GM18520 (cell line): ENCODE results near the gene OR6P1.

Experiments used
- ATAC-seq: cut with Tn5 transposase; IDR thresholded peaks from one replicate; pipeline ENCODE4 v1.9.1; 2021; ENCODE audit not compliant: unreplicated experiment

Gene OR6P1, protein sequence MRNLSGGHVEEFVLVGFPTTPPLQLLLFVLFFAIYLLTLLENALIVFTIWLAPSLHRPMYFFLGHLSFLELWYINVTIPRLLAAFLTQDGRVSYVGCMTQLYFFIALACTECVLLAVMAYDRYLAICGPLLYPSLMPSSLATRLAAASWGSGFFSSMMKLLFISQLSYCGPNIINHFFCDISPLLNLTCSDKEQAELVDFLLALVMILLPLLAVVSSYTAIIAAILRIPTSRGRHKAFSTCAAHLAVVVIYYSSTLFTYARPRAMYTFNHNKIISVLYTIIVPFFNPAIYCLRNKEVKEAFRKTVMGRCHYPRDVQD

DNA sequence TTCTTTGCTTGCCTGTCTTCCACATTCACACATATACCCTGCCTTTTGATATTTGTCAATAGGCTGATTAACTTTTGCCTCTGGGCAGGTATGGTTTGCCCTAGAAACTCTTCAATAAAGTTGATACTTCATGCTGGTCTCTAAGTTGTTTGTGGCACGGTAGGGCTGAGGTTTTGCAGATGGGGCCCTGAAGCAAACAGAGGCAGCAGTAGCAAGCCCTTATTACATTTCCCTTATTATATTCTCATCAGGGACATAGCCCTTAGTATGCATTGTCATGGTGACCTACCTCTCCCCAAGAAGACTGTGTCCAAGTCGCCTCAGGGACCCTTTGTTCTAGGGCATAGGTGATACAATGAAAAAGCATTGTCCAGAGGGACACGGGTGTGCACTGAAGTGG, at the start of gene OR6P1:
Gene OR6P1, minus strand, starts transcription at position 101 of the 400 bp plus-strand sequence. CDS start 6,976 bp downstream, outside the sequence.
- ATAC-seq = no peak

DNA sequence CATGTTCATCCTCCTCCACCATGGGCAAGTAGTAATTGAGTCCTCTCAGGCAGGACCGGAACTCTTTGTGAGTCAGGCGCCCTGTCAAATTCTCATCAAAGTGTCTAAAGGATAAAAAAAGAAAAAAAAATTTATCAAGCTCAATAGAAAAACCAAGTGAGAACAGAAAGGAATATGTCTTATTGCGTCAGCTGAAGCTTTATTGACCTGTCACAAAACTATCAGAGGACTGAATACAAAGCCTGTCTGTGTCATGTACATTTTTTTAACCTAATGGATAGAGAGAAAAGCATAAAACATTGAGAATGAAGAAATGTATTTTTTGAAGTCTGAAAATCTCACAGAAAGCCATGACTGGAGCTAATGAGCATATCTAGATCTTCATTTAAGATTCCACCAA, 43.4 kb upstream of the OR6P1 start:
- ATAC-seq = no peak

DNA sequence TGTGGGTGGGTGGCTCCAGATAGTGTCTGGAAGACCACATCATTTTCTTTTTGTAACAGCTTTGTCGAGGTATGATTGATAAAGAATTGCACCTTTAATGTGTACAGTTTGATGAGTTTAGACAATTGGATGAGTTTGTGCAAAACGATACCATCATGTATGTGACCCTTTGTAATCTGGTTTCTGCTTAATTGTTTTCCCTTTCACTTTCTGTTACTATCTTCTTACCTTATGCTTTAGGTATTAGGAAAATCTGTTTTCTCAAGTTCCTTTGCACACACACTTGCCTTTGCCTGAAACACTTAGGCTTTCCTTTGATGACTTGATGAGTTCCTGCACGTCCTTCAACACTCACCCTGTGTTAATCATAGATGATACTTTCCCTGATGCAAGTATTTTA, 41.5 kb upstream of the OR6P1 start:
- ATAC-seq = no peak

DNA sequence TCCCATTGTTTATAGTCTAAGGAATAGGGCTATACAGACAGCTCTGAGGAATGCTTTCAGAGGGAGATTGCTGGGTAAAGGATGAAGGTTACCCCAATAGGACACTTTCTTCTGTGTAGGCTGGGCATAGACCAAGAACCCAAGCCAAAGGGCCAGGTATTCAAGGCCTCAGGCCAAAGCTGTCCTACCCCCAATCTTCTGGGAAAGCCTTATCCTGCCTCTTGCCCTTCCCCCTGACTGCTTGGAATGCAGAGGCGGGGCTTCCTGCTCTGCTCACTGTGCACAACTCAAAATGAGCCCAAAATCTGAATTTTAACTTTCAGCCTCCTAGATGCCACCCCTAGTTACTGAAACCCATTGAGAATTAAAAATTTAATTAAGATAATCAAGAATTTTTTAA, 36.9 kb upstream of the OR6P1 start:
- ATAC-seq = no peak

DNA sequence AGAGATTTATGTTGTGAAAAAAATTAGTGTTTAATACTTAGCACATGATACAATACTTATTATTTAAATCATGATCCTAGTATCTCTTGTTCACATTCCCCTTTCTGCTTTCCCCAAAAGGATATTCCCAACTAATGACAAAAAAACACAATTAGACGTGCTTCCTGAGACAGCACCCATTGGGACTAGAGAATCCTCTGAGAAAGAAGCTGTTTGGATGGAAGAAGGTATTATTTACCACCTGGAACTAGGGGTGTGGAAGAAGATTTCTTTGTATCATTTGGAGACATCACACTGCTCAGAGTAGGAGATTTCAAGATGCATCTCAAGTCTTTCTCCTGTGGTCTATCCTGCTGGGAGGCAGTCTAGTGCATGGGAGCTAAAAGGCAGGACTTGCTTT, 34.6 kb upstream of the OR6P1 start, which contains the start of gene OR10Z1:
Gene OR10Z1, plus strand, starts transcription at position 301 of the 400 bp plus-strand sequence. CDS start 1,171 bp downstream, outside the sequence.
- no peak for ATAC-seq

DNA sequence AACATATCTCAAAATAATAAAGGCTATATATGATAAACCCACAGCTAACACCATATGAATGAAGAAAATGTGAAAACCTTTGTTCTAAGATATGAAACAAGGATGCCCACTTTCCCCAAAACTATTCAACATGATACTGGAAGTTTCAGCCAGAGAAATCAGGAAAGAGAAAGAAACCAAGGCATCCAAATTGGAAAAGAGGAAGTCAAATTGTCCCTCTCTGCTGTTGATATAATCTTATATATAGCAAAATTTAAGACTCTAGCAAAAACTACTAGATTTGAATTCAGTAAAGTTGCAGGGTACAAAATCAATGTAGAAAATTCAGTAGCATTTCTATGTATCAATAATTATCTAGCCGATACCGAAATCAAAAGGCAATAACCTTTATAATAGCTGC, 30.4 kb upstream of the OR6P1 start:
- no peak for ATAC-seq

DNA sequence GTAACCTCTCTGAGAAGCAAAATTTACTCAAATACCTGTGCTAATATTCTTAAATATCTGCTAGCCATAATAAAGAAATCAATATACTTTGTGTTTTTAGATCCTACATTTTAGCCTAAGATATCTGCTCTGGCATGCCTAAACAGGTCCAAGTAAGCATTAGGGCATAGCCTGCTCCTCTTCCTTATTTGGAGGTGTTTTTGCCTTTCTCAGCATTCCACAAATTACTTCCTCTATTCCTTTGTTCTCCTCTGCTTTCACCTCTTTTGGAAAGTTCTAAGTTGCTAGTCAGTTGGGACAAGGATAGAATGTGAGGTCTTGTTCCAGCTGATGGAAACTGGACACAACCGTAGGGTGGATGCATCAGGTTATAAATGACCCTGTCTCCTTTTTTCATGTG, 16.6 kb upstream of the OR6P1 start:
- no peak for ATAC-seq

DNA sequence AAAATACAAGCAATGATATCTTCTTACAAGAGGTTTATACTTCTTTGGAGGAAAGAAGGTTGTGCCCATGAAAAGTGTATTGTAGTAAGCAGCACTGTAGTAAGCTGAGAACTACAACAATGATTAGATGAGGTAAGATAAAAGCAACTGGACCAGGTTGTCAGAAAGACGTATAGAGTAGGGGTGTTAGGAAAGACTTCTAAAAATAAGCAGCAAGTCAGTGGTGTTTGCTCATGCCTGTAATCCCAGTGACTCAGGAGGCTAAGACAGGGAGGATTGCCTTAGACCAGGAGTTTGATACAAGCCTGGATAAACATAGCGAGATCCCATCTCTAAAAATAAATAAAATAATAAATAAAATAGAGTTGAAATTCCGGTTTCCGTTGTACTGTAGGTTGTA, 13.6 kb upstream of the OR6P1 start:
- ATAC-seq = no peak

DNA sequence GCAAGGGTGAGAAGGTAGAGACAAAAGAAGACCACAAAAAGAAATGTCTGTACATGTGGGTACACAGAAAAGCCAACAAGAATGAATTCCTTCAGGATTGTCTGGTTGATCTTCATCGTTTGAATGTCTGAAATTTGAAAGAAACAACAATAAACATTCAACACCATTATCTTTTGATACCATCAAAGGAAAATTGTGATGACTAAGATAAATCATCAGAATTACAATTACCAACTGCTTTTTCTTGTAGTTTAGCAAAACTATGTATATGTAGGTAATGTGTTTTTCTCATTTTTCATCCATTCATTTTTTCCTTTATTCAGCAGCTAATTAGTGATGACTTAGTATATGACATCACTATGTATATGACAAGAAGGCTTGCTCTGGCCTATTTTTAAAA, 9.4 kb upstream of the OR6P1 start, which contains the start of gene OR10X1:
Gene OR10X1, minus strand, starts transcription at position 167 of the 400 bp plus-strand sequence. Its CDS starts 0 bp downstream, at position 167.
- no peak for ATAC-seq

DNA sequence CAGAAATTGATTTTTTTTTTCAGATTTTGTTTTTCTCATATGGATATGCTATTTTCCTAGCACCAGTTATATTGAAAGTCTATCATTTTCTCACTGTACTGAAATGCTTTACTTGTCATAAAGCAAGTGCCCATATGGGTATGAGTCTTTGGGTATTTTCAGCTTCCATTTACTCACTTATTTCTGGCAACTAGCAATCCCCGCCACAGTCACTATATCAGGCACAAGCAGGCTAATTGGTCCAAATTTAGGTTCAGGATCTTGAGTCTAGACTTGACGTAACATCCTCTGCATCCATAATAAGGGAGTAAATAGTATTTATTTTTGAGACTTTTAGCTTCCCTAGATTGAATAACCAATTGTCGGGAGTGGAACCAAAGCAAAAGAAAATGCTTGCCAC, 7.2 kb upstream of the OR6P1 start:
- no peak for ATAC-seq

DNA sequence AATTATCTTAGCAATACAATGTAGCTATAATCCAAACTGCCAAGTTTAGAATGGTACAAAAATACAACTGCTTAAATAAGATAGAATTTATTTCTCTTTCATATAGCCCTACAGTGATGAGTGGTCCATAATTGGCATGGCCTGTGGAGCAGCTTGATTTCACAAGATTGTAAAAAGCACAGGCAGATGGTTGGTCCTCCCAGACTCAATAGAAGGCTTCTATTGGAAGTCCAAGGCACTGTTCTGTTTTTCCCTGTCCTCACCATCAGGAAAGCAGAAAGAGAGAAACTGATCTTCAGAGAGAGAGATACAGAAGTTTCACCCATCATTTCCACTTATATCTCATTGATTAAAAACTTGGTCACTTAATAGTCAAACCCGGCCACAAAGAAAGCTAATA, 1.8 kb upstream of the OR6P1 start:
- no peak for ATAC-seq

DNA sequence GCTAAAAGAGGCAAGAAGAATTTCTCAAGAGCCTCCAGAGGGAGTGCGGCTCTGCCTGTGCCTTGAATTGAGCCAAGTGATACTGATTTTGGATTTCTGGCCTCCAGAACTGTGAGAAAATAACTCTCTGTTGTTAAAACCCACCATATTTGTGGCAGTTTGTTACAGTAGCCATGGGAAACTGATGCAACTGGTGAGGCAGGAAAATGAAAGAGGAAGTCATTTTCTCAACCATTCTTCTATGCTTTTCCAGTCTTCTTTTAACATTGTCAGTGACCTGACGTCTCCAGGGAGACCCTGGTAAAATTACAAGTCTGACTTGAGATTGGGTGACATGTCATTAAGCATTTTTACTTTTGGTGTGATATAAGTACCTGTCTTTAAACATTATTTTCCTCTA, 5.8 kb downstream of the OR6P1 start:
- ATAC-seq = no peak

DNA sequence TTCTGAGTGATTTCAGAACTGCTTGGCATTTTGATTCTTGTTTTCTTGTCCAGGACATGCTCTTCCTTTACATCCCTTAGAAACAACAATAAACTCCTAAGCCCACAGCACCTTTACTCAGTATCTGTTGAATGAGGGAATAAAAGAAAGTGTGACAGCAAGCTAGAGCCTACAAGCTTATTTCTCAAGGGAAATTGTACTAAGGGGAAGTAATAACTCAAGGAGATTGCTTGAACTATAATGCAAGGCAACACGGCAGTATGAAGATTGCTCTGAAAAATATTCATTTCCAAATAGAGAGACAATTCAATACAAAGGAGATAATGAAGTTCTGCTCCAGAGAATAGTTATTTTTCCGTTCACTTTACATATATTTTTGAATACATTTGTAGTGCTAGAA, 6.5 kb downstream of the OR6P1 start:
- ATAC-seq = no peak

DNA sequence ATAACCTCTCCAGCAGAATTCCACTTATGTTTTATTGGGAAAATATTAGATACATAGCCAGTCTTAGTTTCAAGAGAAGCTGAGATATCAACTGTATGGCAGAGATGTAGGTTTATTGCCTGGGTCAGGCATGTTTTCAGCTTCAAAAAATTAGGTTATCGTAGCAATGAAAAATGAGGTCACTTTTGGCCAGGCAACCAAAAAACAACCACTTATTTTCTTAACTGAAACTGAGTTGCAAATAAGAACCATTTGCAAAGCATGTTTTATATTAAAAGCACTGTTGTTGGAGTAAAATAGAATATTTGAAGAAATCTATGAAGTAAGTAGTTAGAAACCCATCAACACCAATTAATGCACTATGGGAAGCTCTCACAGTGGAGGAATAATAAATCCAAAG, 10.7 kb downstream of the OR6P1 start:
- no peak for ATAC-seq

DNA sequence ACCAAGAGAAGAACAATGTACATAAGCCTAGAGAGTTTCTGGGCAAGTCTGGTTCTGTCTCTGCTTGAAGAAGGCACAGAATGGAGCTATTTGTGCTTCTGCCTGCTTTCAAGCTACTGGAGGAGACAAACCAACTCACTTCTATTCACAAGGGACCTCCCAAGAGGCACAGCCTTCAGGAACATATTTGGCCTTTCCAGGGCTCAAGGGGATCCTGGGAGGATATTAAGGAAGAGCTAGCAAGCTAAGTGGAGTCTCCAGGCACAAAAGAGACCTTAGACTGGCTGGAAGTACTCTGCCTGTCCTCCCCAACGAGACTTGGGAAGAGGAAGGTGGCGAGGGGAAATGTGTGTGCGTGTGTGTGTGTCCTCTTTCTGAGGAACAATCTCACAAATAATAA, 16.0 kb downstream of the OR6P1 start, which contains the start of gene OR6Y1:
Gene OR6Y1, minus strand, starts transcription at position 54 of the 400 bp plus-strand sequence. CDS start 6,300 bp downstream, outside the sequence.
- no peak for ATAC-seq

DNA sequence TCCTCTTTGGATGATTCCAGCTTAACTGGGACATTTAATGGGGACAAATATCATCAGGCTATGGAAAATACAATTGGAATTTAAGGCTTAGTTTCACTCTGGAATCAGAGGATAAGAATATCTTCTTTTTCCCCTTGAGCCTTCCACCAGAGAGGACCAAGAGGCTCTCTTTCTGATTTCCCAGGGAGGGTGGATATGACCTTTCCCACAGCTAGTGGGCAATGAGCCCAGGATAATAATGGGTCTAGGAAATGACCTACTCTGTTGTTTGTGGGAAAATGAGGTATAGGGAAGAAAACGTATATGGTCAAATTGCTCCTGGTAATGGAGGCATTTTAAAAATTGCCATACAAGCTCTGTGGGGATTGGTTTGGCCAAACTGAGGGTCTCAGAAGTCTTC, 18.1 kb downstream of the OR6P1 start:
- no peak for ATAC-seq

DNA sequence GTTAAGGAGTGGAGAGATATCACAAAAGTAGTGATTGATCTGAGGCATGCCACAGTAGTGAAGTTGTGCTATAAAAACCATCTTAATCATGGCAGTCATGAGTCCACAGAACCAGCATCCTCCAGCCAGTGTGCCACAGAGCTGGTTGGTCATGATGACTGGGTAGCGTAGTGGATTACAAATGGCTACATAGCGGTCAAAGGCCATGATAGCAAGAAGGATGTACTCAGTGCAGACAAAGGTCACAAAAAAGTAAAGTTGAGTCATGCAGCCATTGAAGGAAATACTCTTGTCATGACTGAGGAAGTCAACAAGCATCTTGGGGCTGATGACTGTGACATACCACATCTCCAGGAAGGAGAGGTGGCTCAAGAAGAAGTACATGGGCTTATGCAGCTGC, 22.8 kb downstream of the OR6P1 start:
- ATAC-seq = no peak

DNA sequence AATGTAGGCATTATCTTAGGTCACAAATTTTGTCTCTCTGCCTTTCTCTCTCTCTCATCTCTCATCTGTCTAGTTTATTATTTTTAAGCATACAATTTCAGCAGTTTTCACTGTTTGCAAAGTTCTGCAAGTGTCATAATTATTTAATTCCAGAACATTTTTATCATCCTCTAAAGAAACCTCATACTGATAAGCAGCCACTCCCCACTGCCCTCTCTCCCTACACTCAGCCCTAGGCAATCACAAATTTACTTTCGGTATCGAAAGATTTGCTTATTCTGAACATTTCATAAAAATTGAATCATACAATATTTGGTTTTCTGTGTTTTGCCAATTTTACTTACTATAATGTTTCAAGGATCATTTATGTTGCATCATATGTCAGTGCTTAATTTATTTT, 32.8 kb downstream of the OR6P1 start:
- no peak for ATAC-seq

DNA sequence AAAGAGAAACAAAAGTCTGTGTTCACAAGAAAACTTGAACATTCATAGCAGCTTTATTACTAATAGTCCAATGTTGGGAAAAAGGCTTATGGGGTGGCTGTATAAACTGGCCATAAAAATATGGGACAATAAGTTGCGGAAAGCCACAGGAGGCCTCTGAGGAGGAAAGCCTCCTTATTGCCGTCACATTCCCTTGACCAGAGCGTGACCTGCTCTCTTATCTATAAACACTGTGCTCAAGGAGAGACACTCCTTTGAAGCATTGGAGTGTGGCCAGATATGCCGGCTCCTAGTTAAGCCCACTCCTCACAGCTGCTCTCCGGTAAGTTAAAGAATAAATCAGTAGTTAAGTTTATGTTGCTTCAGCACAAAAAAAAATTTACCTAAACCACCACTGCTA, 35.9 kb downstream of the OR6P1 start:
- no peak for ATAC-seq

DNA sequence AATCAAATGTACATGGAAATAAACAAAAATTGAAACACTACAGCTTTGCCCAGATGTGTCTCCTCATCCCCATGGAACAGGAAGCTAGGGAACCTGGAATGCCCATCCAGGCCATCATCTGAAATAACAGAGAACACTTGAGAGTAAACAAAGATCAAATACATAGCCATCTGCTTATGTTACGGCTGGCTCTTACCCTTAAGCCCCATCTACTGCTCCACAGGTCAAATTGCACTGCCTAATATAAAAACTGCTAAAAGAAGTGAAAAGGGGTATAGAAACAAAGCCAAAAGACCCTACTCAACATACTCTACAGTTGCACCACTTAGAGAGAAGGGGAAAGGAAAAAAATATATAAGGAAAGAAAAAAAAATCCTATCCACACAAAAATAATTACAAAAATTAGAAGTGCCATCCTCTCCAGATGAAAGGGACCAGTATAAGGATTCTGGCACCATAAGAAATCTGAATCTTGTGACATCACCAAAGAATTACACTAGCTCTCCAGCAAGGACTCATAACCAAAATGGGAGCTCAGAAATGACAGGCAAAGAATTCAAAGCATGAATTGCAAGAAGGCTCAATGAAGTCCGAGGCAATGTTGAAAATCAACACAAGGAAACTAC, 43.1 kb downstream of the OR6P1 start:
- ATAC-seq = no peak

DNA sequence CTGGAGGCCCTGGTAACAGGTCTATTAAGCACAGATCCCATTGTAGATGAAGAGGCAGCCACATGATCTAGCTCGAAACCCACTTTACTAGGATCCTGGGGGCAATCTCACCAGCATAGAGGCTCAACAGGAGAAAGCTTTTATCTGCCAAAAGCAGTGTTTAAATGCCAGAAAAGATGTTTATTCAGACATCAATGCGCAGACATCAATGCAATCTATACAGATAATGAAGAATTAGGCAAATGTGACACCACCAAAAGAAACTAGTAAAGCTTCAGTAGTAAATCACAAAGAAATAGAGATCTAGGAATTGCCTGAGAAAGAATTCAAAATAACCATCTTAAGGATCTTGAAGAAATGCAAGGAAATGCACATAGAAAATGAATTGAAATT, 48.7 kb downstream of the OR6P1 start:
- ATAC-seq = no peak

DNA sequence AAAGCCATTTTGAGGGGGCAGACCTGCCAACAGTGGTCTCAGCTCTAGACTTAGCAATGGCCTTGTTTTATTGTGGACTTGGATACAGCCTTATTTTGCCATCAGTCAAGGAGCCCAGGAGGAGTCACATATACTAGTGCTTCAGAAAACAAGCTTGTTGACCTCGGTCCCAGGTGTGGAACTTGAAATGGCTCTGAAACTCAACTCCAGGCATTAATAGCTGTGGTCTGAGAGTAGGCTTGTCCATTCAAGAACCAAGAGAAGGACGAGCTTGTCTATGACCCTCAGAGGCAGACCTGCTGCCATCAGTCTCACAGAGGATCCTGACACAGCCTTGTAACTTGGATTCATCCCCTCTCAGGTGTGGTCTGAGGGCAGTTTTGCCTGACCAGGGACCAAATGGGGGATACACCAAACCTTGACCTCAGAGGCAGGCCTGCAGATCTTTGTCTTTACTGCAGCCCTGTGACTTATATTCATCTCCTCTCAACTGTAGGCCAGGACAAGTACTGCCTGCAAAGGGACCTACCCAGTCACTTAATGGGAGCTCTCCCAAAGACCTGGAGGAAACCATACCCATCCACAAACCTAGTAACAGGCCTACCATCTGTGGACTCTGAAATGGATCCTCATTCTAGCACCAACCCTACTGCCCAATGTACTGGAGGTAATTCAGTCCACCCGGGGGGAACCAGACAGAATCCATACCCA, 49.3 kb downstream of the OR6P1 start:
- ATAC-seq = no peak
